DMS53 treated with DMSO at 0.1 percent for 48 hours (cell line): ENCODE data around the gene ELOVL6.
A peak's percentile ranks its signal among the peaks of the same experiment; 100 is the strongest.

Experiments used
- DNase-seq: peaks from one replicate; lab custom pipeline; 2025; ENCODE audit not compliant: unreplicated experiment; lab: John Stamatoyannopoulos, UW

ELOVL6 gene

DNA sequence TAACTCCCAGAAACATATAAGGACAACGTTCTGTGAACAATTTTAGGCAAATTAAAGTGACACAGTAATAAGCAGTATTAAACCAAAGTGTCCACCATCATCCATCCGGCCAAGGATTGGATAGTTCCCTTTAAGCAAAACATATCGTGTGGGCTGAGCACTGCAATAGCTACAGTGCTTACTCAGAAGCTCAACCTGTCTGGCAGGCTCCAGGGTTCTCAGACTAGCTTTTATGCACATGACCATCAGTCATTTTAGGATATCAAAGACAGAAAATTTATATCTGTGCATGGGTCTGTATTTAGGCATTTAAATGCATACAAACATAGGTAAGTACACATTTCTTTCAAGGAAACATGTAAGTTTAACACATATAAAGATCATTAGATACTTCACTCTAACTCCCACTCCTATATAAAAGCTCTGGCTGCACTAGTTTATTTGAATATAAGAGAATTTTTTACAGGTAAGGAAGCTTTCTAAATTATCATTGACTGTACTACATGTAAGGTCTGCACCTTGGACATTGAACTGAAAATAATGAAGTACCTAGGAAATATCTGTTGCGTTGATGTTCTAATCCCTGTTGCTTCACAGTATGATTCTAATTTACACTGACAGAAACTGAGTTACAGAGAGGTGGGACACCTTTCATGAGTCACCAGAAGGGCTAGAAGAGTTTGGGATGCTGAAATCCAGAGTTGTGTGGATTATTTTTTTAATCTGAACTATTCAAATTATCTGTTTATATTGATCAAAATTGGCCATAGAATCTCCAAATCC lies 67.6 kb downstream of the ELOVL6 start:
- no peak for DNase-seq

DNA sequence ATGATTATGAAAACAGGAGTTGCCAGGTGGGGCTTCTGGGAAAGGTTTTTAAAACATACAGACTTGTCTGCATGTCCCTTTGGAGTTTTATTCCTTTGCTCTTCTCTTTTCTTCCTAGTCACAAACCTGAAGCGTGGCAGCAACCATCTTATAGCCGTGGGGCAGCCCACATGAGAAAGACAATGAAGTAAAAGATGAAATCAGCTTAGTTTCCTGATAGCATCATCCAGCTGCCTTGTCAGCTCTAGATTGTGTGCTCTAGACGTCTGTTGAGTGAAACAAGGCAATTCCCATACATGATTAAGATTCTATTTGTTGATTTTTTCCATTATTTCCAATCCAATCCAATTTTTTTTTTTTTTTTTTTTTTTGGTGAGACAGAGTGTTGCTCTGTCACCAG lies 68.9 kb downstream of the ELOVL6 start:
- no peak for DNase-seq

GRCh38 chr4:110128472-110128919 lies 69.9 kb downstream of the ELOVL6 start:
- no peak for DNase-seq

DNA sequence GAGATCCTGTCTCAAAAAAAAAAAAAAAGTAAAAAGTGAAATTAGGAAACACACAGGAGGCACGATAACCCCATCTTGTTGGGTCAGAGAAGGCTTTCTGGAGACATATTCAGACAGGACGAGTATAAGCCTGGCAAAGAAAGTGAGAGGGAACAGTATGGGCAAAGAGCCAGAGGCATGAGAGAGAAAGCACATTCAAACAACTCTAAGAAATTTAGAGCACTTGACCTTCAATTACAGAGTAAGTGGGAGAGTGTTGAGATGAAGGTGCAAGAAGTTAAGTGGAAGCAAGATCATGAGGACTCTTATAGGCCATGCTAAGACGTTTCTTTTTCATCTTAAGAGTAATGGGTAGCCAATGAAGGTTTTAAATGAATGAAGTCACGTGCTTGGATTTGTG lies 70.4 kb downstream of the ELOVL6 start:
- no peak for DNase-seq

GRCh38 chr4:110124711-110125110 lies 73.7 kb downstream of the ELOVL6 start:
- DNase-seq: no peak

GRCh38 chr4:110122201-110122600 lies 76.2 kb downstream of the ELOVL6 start:
- no peak for DNase-seq

DNA sequence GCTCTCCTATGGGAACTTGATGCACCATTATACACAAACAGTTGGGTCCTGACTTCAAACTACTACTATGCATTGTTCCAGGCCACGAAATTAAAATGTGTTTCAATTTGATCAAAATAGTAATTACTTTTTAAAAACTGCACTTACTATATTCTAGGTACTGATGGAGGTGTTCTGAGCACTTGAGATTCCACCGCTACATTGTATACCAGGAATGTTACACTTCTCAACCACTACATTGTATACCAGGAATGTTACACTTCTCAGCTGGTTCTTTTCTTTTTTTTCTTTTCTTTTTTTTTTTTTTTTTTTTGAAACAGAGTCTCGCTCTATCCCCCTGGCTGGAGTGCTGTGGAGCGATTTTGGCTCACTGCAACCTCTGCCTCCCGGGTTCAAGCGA lies 77.9 kb downstream of the ELOVL6 start:
- no peak for DNase-seq

GRCh38 chr4:110119880-110120279 lies 78.5 kb downstream of the ELOVL6 start:
- DNase-seq: no peak

- DNase-seq: no peak
These were observed 79.1 kb downstream of the ELOVL6 start for GRCh38 chr4:110119337-110119736.

DNA sequence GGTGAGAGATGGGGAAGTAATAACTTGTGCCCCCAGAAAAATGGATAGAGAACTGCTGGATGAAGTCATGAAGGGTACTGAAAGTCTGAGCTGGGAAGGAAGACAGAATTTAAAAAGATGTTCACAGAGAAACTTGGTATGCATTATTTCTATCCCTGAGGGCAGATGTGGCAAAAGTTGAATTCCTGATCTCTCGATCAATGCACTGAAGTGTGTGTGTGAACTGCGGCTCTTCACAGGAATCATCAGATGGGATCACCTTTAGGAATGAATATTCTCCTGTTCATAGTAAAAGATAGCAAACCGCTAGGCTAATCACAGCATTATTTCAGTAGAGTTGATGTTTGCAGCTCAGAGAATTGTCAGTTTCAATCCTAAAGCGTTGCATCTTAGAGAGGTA lies 86.4 kb downstream of the ELOVL6 start:
- DNase-seq: no peak

DNA sequence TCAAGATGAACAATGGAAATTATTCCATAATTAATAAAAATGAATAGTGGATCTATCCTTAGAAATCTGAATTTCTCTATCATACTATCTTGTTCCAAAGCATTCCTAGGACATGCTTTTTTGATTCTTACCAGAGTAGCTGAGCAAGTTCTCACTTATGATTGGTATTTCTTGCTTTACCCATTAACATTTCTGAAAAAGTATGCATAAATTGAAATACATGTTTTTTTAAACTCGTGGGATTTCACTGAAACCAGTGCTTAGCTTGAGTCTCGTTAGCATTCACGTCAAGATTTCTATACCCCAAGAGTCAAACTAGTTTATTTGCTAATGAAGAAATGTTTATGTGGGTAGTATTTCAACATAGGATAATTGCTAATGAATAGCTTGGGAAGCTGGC lies 89.0 kb downstream of the ELOVL6 start:
- DNase-seq: no peak

GRCh38 chr4:110108960-110109359 lies 89.5 kb downstream of the ELOVL6 start:
- no peak for DNase-seq

DNA sequence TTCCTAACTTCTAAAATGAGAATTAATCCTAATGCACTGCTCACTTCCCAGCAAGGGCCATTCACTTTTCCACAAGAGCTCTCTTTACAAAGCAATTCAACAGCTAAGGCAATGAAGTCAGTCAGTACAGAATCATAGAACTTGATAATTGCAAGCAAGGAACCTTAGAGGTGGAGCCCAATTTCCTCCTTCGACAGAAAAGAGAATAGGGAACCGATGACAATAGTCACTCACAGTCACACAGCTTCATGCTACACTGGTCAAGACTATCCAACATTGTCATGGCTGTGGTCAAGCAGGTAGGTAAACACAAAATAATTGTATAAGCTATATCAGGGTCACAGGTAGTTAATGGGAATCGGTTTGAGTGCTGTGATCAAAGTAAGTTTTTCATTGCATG lies 90.0 kb downstream of the ELOVL6 start:
- DNase-seq: peak; percentile 10

GRCh38 chr4:110107866-110108265 lies 90.5 kb downstream of the ELOVL6 start:
- no peak for DNase-seq

DNA sequence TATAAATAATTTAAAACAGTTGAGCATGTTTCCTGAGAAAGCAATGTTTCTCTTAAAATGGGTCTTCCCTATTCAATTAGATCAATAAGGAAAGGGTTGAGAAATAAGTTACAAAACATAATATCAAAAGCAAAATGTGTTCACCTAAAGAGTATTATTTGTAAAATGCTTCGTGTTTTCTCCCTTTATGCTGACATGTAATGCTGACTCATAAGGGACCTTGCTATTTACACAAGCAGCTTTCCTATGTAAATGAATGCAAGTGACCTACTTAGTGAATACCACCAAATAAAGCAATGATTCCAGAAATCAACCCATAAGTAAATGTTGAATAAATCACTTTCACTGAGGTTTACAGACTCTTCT lies 91.5 kb downstream of the ELOVL6 start:
- DNase-seq: peak; percentile 56

DNA sequence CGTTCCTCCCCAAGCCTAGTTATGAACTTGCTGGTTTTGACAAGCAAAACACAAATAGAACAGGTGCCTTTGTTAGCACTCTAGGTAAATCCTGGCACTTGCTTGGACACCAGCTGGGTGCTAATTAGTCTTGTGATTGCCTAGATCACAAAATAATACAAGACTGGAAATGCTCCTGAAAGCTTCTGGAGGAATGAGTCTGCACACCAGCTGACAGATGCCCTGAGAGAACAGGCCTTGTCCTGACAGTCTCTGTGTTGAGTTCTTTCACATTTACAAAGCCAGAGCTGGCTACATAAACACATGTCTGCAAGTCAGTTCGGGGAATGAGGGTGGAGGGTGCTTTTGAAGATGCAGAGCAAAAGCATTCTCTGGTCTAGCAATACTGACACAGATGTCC lies 93.8 kb downstream of the ELOVL6 start:
- DNase-seq: no peak

- no peak for DNase-seq
These were observed 98.8 kb downstream of the ELOVL6 start for GRCh38 chr4:110099638-110100037.

DNA sequence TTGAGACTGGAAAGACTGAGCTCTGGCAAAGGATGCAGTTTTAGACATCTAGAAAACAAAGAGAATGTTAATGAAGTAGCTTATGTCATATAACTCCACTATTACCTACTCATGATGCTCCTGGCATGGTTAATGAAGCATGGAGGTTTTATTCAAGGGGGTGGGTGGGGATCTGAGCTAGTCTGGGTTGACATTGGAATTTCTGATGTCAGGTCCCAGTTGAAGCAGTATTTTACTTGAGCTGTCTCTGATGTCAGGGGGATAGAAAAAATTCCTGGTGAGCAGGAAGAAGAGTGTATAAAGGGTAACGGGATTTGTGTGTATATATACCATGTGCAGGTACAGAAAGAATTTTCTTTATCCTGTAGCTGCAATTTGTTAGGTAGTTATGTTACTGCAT lies 102.0 kb downstream of the ELOVL6 start:
- no peak for DNase-seq

DNA sequence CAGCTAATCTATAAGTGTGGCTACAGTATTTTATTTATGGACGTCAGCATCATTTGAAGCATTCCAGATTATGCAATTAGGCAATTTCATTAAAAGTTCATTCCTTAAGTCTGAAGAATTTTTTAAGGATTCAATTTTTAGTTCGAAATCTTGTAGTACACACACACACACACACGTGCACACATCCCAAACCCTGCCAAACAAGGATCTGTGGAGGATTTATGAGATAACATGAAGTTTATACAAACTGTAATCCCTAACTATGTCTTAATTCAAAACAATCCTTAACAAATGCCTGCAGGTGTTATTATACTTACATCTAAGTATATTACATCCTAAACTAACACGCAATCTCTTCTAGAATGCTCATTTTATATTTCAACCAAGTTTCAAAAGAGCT lies 105.8 kb downstream of the ELOVL6 start:
- no peak for DNase-seq

GRCh38 chr4:110091434-110092140 lies 106.8 kb downstream of the ELOVL6 start:
- no peak for DNase-seq

DNA sequence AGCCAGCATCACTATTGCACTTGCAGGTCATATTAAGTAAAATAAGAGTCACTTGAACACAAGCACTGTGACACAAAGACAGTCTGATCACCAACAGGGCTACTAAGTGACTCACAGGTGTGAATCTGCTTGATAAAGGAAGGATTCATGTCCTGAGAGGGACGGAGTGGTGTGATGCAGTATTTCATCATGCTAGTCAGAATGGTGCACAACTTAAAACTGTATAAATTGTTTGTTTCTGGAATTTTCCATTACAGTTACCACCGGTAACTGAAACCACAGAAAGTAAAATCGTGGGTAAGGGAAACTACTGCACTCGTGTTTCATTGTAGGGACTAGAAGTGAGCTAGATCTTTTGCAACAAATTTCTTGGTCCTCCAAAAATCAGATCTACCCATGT lies 109.7 kb downstream of the ELOVL6 start:
- no peak for DNase-seq

DNA sequence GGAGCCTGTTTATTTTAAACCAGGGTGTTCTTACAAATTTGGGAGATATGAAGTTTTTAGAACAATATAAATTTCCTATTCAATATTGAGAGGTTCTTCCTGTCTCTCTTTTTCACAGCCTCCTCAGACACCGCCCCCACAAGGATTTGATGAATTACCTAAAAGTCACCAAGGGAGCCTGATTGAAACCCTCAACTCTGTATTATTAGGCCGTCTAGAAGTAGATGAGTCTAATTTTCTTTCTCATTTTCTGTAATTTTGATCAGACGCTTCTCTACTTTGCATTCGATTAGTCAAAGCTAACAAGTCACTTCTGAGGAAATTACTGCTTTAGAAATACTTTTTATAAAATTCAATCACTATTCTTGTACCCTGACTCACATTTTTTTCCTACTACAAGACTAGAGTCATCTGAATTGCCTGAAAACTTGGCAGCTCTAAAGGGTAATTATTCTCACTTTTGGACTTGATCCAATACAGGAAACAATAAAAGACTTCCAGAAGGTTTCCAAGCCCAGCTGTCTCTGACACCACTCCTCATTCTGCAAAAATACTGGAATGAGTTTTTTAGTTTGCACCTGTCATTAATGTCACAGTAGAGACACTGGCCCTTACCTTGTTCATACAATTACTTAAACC lies 111.2 kb downstream of the ELOVL6 start:
- peak; percentile 4 for DNase-seq
